ENCODE measurements around the gene PRSS50. TPM values are rescaled to one million over a fixed set of nuclear protein-coding genes. Genes with fewer than 3 reads are reported as not detected.
"Not testable (repeated sequence)": the region's sequence is repeated elsewhere in the genome, so short reads cannot be mapped to it uniquely, and the experiment has no call there.

Gene PRSS50
- total RNA-seq, 1 donor from 2014 or later = 1.2 TPM

GRCh38 chr3:46706771-46707582 is 10.7 kb downstream of the PRSS50 start:
- TF ChIP-seq, protein P1, sequence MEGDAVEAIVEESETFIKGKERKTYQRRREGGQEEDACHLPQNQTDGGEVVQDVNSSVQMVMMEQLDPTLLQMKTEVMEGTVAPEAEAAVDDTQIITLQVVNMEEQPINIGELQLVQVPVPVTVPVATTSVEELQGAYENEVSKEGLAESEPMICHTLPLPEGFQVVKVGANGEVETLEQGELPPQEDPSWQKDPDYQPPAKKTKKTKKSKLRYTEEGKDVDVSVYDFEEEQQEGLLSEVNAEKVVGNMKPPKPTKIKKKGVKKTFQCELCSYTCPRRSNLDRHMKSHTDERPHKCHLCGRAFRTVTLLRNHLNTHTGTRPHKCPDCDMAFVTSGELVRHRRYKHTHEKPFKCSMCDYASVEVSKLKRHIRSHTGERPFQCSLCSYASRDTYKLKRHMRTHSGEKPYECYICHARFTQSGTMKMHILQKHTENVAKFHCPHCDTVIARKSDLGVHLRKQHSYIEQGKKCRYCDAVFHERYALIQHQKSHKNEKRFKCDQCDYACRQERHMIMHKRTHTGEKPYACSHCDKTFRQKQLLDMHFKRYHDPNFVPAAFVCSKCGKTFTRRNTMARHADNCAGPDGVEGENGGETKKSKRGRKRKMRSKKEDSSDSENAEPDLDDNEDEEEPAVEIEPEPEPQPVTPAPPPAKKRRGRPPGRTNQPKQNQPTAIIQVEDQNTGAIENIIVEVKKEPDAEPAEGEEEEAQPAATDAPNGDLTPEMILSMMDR (conservative IDR thresholded peaks at IDR 0.05) = no peak
- Mint-ChIP-seq H3K27me3 (peaks cover 9% of the 10 kb centered on the region), H3K27ac (no peak overlapping the region), H3K4me3 (no peak overlapping the region), H3K4me1 (ENCODE audit: unreplicated experiment) (peaks cover 11% of the 10 kb centered on the region), H3K9me3 (no peaks in the 10 kb centered on the region), H3K36me3 (no peaks in the 10 kb centered on the region)
- no peak for DNase-seq (ENCODE audit: extremely low spot score, unreplicated experiment)

DNA sequence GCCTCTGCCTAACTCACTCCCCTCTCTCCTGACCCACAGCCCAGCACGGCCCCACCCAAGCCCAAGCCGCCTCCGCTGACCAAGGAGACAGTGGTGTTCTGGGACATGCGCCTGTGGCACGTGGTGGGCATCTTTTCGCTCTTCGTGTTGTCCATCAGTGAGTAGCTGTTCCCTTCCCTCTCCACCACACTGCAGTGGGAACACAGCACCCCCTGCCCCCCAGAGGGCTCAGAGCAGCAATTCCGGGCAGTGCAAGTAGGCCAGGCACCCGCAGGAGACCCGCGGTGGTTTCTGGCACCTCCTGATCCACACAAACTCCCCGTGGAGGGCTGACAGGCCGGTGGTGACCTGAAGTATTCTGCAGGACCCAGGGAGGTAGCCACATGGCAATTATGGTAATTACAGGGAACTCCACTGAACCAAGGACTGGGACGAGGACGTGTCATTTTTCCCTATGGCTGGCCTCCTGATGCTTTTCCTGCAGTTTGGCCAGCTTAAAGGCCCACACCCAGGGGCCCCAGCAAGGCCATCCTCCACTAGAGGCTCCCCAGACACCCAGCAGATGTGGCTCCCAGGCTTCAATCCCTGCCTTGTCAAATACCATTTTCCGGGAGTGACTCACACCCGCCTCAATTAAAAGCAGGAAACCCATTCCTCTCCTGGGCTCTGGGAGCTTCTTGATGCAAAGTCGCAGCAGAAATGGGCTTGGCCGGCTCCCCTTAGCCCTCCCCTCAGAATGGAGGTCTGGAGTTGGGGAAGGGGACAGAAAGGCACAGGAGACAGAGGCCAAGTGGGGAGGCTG is 11.7 kb downstream of the PRSS50 start:
- TF ChIP-seq, protein P1 (conservative IDR thresholded peaks at IDR 0.05) = no peak
- no peaks in the 10 kb centered on the region for H3K9me3 Mint-ChIP-seq
- H3K36me3 Mint-ChIP-seq = no peaks in the 10 kb centered on the region
- H3K27me3 Mint-ChIP-seq = peaks cover 14% of the 10 kb centered on the region
- no peak for DNase-seq (ENCODE audit: extremely low spot score, unreplicated experiment)
- peaks cover 16% of the 10 kb centered on the region for H3K4me1 Mint-ChIP-seq (ENCODE audit: unreplicated experiment)
- H3K27ac Mint-ChIP-seq = no peak overlapping the region
- H3K4me3 Mint-ChIP-seq = no peak overlapping the region

DNA sequence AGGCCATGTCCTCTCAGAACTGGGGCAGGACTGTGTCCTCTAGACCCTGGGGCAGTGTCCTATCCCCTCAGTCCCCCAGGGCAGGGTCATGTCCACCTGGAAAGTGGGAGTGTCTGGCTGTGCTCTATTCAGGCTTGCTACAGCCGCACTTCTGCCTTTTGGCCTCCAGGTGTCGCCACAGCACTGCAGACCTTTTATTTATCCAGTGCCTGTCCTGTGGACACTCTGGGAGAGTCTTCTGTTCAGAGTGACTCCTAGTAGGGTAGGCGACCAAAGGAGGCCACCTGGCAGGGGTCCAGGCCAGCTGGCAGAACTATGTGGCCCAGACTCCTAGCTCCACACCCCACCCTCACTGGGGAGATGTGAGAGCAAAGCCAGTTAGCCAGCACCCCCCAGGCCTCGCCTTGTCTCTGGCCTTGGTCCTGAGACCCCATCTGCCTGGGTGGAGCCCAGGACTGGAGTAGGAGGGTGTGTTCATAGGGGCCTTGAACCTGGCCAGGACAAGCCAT is 12.6 kb downstream of the PRSS50 start:
- no peaks in the 10 kb centered on the region for H3K9me3 Mint-ChIP-seq
- H3K4me3 Mint-ChIP-seq = peak overlapping the region; percentile 39
- H3K36me3 Mint-ChIP-seq = no peaks in the 10 kb centered on the region
- H3K4me1 Mint-ChIP-seq (ENCODE audit: unreplicated experiment) = peaks cover 21% of the 10 kb centered on the region
- H3K27me3 Mint-ChIP-seq = peaks cover 14% of the 10 kb centered on the region
- DNase-seq (ENCODE audit: extremely low spot score, unreplicated experiment) = no peak
- no peak overlapping the region for H3K27ac Mint-ChIP-seq
- TF ChIP-seq, protein P1 (conservative IDR thresholded peaks at IDR 0.05) = peak; percentile 97

- not testable (repeated sequence) for H3K9me3 Mint-ChIP-seq; H3K27ac Mint-ChIP-seq; H3K4me3 Mint-ChIP-seq; H3K36me3 Mint-ChIP-seq; DNase-seq (ENCODE audit: extremely low spot score, unreplicated experiment)
- Mint-ChIP-seq H3K27me3 (peaks cover 13% of the 10 kb centered on the region), H3K4me1 (ENCODE audit: unreplicated experiment) (peaks cover 25% of the 10 kb centered on the region)
Observed at GRCh38 chr3:46704346-46704745, 13.3 kb downstream of the PRSS50 start.

- DNase-seq (ENCODE audit: extremely low spot score, unreplicated experiment) = no peak
- Mint-ChIP-seq H3K4me3 (no peak overlapping the region), H3K9me3 (no peaks in the 10 kb centered on the region), H3K27ac (no peak overlapping the region), H3K36me3 (no peaks in the 10 kb centered on the region), H3K4me1 (ENCODE audit: unreplicated experiment) (peaks cover 27% of the 10 kb centered on the region), H3K27me3 (peaks cover 11% of the 10 kb centered on the region)
- TF ChIP-seq, protein P1 (conservative IDR thresholded peaks at IDR 0.05) = no peak
Observed at GRCh38 chr3:46703013-46703520, 14.6 kb downstream of the PRSS50 start.

Measured in type B pancreatic cell (in vitro differentiated cells).